Measurements from ENCODE around the gene ARSB.

DNA sequence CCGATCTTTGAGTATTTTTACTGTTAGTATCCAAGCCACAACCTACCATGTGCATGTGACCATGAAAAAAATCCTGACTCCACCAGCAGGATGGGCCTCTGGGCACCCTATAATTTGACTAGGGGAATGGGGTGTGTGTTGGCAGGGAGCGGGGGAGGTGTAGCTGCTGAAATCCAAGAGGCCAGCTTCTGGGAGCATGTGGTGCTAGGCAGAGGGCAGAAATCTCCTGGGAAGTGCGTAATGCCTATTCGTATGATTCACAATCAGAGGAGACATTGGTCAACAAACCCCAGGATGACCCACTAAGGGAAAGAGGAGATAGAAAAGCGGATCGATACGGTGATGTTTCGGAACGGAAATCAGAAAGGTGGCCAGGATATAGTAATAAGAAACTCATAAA lies 149.9 kb downstream of the ARSB start:
- TF ChIP-seq EZH2 (IDR thresholded peaks at IDR 0.05; ENCODE audit: borderline replicate concordance, low read depth, low read length): no peak
- TF ChIP-seq, protein P1, sequence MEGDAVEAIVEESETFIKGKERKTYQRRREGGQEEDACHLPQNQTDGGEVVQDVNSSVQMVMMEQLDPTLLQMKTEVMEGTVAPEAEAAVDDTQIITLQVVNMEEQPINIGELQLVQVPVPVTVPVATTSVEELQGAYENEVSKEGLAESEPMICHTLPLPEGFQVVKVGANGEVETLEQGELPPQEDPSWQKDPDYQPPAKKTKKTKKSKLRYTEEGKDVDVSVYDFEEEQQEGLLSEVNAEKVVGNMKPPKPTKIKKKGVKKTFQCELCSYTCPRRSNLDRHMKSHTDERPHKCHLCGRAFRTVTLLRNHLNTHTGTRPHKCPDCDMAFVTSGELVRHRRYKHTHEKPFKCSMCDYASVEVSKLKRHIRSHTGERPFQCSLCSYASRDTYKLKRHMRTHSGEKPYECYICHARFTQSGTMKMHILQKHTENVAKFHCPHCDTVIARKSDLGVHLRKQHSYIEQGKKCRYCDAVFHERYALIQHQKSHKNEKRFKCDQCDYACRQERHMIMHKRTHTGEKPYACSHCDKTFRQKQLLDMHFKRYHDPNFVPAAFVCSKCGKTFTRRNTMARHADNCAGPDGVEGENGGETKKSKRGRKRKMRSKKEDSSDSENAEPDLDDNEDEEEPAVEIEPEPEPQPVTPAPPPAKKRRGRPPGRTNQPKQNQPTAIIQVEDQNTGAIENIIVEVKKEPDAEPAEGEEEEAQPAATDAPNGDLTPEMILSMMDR (IDR thresholded peaks at IDR 0.05 in 2 of 3, conservative IDR thresholded peaks at IDR 0.05 in 1 of 3; ENCODE audit: insufficient read depth in 2 of 3, low read depth in 1 of 3, low read length in 3 of 3): no peak
- TF ChIP-seq, protein P2, sequence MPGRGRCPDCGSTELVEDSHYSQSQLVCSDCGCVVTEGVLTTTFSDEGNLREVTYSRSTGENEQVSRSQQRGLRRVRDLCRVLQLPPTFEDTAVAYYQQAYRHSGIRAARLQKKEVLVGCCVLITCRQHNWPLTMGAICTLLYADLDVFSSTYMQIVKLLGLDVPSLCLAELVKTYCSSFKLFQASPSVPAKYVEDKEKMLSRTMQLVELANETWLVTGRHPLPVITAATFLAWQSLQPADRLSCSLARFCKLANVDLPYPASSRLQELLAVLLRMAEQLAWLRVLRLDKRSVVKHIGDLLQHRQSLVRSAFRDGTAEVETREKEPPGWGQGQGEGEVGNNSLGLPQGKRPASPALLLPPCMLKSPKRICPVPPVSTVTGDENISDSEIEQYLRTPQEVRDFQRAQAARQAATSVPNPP (IDR thresholded peaks at IDR 0.05; ENCODE audit: borderline replicate concordance, insufficient read depth, insufficient read length): no peak
- TF ChIP-seq BRCA1 (IDR thresholded peaks at IDR 0.05): no peak
- TF ChIP-seq BRCA1 (CRISPR knock-in tag; IDR thresholded peaks at IDR 0.05): no peak
- TF ChIP-seq ZNF140 (CRISPR knock-in tag; IDR thresholded peaks at IDR 0.05): no peak
- TF ChIP-seq ZNF24 (IDR thresholded peaks at IDR 0.05): no peak
- TF ChIP-seq ARID1B (IDR thresholded peaks at IDR 0.05): no peak
- no peak for TF ChIP-seq CEBPB (tag; IDR thresholded peaks at IDR 0.05)

Measured in K562 (cell line).